ENCODE results near the gene PRDM13.

PRDM13 gene
- long read RNA-seq, partial matches to known transcripts = 0 of 39 reads
- long read RNA-seq, other reads (novel, unspliced or antisense) = 39 of 39 reads

GRCh38 chr6:99606656-99607415 lies at the start of gene PRDM13:
Gene PRDM13 (plus strand): TSS chr6:99606833. CDS start chr6:99607035, 202 bp downstream.
- Histone ChIP-seq H3K27ac (replicated peaks) (no peak within 1 kb of the TSS), H3K27me3 (ENCODE audit: insufficient read depth, poor library complexity, severe bottlenecking) (peaks cover 68% of the 10 kb centered on the region), H3K4me3 (replicated peaks; ENCODE audit: insufficient read depth, low read length) (no peak within 1 kb of the TSS)
- TF ChIP-seq CTCF (IDR thresholded peaks at IDR 0.05; ENCODE audit: insufficient read depth, low read length) = no peak
- no peak for TF ChIP-seq GABPA (IDR thresholded peaks at IDR 0.05; ENCODE audit: low read depth)
- no peak for TF ChIP-seq REST (IDR thresholded peaks at IDR 0.05; ENCODE audit: insufficient replicate concordance, low read depth)
- no peak for TF ChIP-seq SPI1 (IDR thresholded peaks at IDR 0.05; ENCODE audit: borderline replicate concordance, low read depth)
- no peak for TF ChIP-seq POLR2AphosphoS5 (IDR thresholded peaks at IDR 0.05; ENCODE audit: low read depth)
- DNase-seq (ENCODE audit: low read depth in 1 of 2, low spot score in 1 of 2) = no peak

GRCh38 chr6:99559057-99559456 lies 47.6 kb upstream of the PRDM13 start:
- DNase-seq (ENCODE audit: low read depth in 1 of 2, low spot score in 1 of 2) = no peak
- TF ChIP-seq CTCF (IDR thresholded peaks at IDR 0.05; ENCODE audit: insufficient read depth, low read length) (no peak), GABPA (IDR thresholded peaks at IDR 0.05; ENCODE audit: low read depth) (no peak), SPI1 (IDR thresholded peaks at IDR 0.05; ENCODE audit: borderline replicate concordance, low read depth) (peak; percentile 61; the same call in 1 of the 2 replicates), POLR2AphosphoS5 (IDR thresholded peaks at IDR 0.05; ENCODE audit: low read depth) (no peak), REST (IDR thresholded peaks at IDR 0.05; ENCODE audit: insufficient replicate concordance, low read depth) (no peak)
- Histone ChIP-seq H3K27ac (replicated peaks) (no peak overlapping the region), H3K4me3 (replicated peaks; ENCODE audit: insufficient read depth, low read length) (no peak overlapping the region), H3K27me3 (ENCODE audit: insufficient read depth, poor library complexity, severe bottlenecking) (no peaks in the 10 kb centered on the region)

- Histone ChIP-seq H3K27me3 (ENCODE audit: insufficient read depth, poor library complexity, severe bottlenecking) (no peaks in the 10 kb centered on the region), H3K27ac (replicated peaks) (no peak overlapping the region), H3K4me3 (replicated peaks; ENCODE audit: insufficient read depth, low read length) (no peak overlapping the region)
- TF ChIP-seq SPI1 (IDR thresholded peaks at IDR 0.05; ENCODE audit: borderline replicate concordance, low read depth) (no peak), CTCF (IDR thresholded peaks at IDR 0.05; ENCODE audit: insufficient read depth, low read length) (no peak), REST (IDR thresholded peaks at IDR 0.05; ENCODE audit: insufficient replicate concordance, low read depth) (no peak), GABPA (IDR thresholded peaks at IDR 0.05; ENCODE audit: low read depth) (no peak), POLR2AphosphoS5 (IDR thresholded peaks at IDR 0.05; ENCODE audit: low read depth) (no peak)
- DNase-seq (ENCODE audit: low read depth in 1 of 2, low spot score in 1 of 2) = no peak
Measured at GRCh38 chr6:99560668-99561067, 46.0 kb upstream of the PRDM13 start.

Measured in HL-60 (cell line).